GM21786 (cell line): ENCODE measurements around the gene PFKFB3.

ENCODE experiments used
- ATAC-seq: cut with Tn5 transposase; IDR thresholded peaks from one replicate; pipeline ENCODE4 v1.9.1; 2021; ENCODE audit not compliant: unreplicated experiment

The PFKFB3 gene

GRCh38 chr10:6219494-6219836 lies 16.7 kb downstream of the PFKFB3 start:
- ATAC-seq: no peak

DNA sequence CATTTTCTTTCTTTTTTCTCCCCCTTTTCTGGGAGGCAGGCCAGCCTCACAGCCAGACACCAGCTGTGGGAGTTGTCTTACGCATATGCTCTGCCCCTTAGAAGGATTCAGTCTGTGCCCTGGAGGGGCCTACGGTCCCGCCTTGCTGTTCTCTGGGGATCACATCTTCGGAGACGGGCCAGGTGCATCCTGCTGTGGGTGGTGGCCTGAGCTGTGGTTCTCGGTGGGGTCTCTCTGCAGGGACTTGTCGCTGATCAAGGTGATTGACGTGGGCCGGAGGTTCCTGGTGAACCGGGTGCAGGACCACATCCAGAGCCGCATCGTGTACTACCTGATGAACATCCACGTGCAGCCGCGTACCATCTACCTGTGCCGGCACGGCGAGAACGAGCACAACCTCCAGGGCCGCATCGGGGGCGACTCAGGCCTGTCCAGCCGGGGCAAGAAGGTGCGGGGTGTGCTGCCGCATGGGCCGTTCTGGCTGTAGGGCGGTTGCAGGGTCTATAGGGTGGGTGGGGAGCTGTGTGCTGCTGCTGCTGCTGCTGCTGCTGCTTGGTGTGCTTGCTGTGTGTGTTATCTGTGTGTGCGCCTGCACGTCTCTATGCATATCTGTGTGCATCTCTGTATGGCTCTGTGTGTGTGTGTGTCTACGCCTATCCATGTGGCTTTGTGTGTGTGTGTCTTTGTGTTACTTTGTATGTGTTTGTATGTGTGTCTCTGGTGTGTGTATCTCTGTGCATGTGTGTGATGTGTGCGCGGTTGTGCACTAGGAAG lies 17.9 kb downstream of the PFKFB3 start:
- ATAC-seq: no peak

- ATAC-seq: no peak
Measured at GRCh38 chr10:6221192-6221940, 18.6 kb downstream of the PFKFB3 start.

DNA sequence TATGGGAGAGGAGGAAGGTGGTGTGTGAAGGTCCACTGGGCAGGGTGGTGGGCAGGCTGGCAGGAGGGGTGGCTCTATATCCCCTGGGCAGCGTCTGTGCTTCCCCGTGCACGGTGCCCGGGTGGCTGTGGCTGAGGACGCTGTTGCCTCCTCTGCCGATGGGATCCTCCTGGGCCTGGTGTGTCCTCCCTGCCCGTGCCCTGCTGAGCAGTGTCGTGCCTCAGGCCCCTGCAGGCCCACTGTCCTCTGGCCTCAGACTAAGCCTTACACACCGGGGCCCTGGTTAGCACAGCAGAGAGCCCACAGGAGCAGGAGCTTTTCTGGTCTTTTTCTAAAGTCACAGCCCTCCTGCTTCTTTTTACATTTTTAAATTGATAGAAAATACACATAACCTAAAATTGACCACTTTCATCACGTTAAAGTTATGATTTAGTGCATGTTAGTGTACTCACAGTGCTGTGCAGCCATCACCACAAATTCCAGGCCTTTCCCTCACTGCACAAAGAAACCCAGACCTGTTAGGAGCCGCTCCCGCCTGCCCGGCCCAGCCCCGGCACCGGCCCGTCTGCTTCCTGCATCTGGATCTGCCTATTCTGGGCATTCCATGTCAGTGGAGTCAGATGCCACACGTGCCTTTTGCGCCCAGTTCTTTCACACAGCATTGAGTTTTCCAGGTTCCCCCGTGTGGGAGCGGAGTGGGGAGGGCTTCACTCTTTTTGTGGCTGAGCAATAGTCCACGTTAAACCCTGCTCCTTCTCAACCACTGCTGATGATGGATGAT lies 19.4 kb downstream of the PFKFB3 start:
- ATAC-seq: no peak

GRCh38 chr10:6222755-6223154 lies 20.0 kb downstream of the PFKFB3 start:
- no peak for ATAC-seq

GRCh38 chr10:6223981-6224380 lies 21.2 kb downstream of the PFKFB3 start:
- no peak for ATAC-seq

DNA sequence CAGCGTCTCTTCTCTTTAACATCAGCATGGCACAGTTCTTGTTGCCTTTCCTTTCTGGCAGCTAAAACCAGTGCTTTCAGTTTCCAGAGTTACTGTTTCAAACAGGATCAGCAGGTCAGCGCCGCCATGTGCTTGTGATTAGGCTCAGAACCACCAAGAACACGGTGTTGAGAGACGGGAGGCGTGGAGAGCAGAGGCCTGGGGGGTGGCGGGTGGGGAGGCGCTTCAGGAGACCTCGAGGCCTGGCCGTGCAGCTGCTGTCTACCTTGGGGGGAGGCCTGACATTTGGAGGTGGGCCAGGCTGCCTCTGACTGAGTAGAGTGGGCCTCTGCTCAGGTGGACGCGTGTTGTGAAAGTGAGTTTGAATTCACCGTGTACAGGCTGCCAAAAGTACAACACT lies 22.0 kb downstream of the PFKFB3 start:
- no peak for ATAC-seq

DNA sequence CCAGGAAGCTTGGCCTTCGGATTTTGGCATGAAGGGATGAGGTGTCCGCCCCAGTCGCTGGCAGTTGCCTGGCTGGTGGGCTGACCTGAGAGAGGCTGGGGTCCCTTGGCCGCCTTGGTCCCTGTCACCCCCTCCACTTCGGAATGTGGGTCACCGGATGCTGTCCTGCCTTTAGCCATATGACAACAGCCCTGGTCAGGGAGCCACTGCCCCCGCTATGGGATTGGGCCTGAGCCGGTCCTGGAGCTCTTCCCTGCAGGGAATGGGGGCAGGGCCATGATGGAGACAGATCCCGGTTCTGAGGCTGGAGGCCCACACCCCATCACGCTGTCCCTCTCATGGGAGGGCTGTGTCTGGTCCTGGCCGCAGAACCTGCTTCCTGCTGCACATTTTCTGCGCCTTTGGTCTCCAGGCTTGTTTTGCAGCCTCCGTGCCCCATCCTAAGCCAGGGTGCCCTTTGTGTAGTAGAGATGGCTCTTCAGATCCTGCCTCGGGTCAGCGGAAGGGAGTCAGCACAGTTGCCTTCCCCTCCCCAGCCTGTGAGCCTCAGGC lies 22.6 kb downstream of the PFKFB3 start:
- ATAC-seq: no peak

GRCh38 chr10:6226216-6226615 lies 23.5 kb downstream of the PFKFB3 start:
- no peak for ATAC-seq

GRCh38 chr10:6227346-6227745 lies 24.6 kb downstream of the PFKFB3 start:
- no peak for ATAC-seq

DNA sequence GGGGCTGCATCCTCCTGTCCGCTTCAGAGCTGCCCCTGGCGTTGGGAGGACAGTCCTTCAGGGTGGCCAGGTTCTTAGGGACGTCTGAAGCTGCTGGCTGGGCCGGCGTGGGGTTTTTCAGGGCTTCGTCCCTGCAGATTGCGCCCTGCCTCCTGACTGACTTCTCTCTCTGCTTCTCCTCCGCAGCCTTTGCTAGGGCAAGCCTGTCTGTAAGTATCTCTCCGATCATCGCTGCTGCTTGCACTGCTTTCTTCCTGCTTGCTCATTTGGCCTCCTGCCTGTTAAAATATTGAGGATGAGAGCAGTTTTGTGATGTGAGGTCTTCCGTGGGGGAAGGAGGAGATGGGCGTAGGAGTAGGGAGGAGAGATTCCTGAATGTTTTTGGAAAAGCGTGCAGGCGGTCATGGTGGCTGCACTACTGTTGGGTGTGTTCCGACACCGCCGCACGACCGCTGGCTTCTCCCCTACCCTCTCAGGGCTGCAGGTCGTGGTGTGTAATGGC lies 25.3 kb downstream of the PFKFB3 start:
- no peak for ATAC-seq

GRCh38 chr10:6228647-6229046 lies 25.9 kb downstream of the PFKFB3 start:
- ATAC-seq: no peak

GRCh38 chr10:6229290-6229689 lies 26.6 kb downstream of the PFKFB3 start:
- ATAC-seq: no peak

GRCh38 chr10:6229746-6230145 lies 27.0 kb downstream of the PFKFB3 start:
- no peak for ATAC-seq

DNA sequence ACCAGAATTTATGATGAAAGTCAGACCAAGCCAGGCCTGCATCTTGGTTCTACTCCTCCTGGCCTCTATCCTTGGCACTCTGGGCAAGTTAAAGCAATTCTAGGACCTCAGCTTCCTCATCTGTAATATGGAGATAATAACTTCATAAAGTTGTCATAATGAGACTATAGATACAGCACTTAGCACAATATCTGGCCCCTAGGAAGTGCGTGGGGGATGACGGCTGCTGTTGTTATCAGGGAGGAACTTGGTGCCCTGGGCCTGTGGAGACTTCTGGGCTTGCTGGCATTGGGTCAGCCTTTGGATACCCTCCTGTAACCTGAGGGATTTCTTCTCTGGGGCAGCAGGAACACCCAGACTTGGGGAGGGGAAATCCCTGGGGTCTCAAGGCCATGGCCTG lies 27.6 kb downstream of the PFKFB3 start:
- ATAC-seq: no peak

DNA sequence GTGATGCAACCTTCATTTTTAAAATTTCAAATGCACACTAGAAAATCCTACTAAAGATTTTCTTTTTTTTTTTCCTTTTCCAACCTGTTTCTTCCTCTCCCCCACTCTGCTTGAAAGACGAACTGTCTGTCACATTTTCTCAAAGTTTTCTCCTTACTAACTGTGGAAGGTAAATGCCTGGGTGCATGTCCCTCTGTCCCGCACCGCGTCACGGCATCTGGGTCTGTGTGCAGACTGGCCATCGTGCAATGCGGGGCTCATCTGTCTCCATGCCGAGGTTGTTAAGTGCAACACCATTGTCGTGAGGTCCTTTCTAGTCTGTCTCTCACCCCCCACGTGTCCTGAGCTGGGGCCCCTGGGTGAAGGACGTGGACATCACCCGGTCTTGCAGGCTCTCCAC lies 28.4 kb downstream of the PFKFB3 start:
- no peak for ATAC-seq

GRCh38 chr10:6231730-6232129 lies 29.0 kb downstream of the PFKFB3 start:
- ATAC-seq: no peak

- ATAC-seq: no peak
Measured at GRCh38 chr10:6232225-6232807, 29.6 kb downstream of the PFKFB3 start.

DNA sequence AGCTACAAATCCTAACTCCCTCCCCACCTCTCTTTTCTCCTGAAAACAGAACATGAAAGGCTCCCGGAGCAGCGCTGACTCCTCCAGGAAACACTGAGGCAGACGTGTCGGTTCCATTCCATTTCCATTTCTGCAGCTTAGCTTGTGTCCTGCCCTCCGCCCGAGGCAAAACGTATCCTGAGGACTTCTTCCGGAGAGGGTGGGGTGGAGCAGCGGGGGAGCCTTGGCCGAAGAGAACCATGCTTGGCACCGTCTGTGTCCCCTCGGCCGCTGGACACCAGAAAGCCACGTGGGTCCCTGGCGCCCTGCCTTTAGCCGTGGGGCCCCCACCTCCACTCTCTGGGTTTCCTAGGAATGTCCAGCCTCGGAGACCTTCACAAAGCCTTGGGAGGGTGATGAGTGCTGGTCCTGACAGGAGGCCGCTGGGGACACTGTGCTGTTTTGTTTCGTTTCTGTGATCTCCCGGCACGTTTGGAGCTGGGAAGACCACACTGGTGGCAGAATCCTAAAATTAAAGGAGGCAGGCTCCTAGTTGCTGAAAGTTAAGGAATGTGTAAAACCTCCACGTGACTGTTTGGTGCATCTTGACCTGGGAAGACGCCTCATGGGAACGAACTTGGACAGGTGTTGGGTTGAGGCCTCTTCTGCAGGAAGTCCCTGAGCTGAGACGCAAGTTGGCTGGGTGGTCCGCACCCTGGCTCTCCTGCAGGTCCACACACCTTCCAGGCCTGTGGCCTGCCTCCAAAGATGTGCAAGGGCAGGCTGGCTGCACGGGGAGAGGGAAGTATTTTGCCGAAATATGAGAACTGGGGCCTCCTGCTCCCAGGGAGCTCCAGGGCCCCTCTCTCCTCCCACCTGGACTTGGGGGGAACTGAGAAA lies 30.4 kb downstream of the PFKFB3 start:
- no peak for ATAC-seq

GRCh38 chr10:6233725-6234277 lies 31.1 kb downstream of the PFKFB3 start:
- no peak for ATAC-seq
